Measurements from ENCODE around the gene LCN15. TPM values are rescaled to one million over a fixed set of nuclear protein-coding genes. Genes with fewer than 3 reads are reported as not detected.

The LCN15 gene
- polyA plus RNA-seq, 1 experiment, result not detected

- no peak overlapping the region for H3K4me3 ChIP-seq (ENCODE audit: low read depth, low read length)
- peaks cover 7% of the 10 kb centered on the region for H3K27me3 ChIP-seq (ENCODE audit: control insufficient read depth, insufficient read depth, low read length)
- no peak for DNase-seq (ENCODE audit: low read depth)
- ChIA-PET CTCF (interaction anchor here (0.5 to 1.6 kb wide), 13 partner anchors 13 to 274 kb away, joined by 3 to 10 read pairs (median 4); partner anchors contain the start of genes ABCA2, AJM1 and LCN8), POLR2A (no interaction called here)
- TF ChIP-seq CTCF (IDR thresholded peaks at IDR 0.05; ENCODE audit: insufficient read depth, low read depth, low read length), result no peak
- H3K36me3 ChIP-seq (ENCODE audit: control insufficient read depth, insufficient read depth, low read length), result no peaks in the 10 kb centered on the region; the same call in 1 of the 2 replicates
Observed at GRCh38 chr9:136793086-136793946, 29.0 kb upstream of the LCN15 start.

- CTCF ChIA-PET, result interaction anchor here (0.8 to 1.6 kb wide), 14 partner anchors 8 to 272 kb away, joined by 3 to 10 read pairs (median 4); partner anchors contain the start of genes ABCA2 and AJM1
- no peaks in the 10 kb centered on the region; the same call in 1 of the 2 replicates for H3K36me3 ChIP-seq (ENCODE audit: control insufficient read depth, insufficient read depth, low read length)
- H3K27me3 ChIP-seq (ENCODE audit: control insufficient read depth, insufficient read depth, low read length), result peaks cover 7% of the 10 kb centered on the region
- POLR2A ChIA-PET, result no interaction called here
- no peak for DNase-seq (ENCODE audit: low read depth)
- no peak overlapping the region for H3K4me3 ChIP-seq (ENCODE audit: low read depth, low read length)
- no peak for TF ChIP-seq CTCF (IDR thresholded peaks at IDR 0.05; ENCODE audit: insufficient read depth, low read depth, low read length)
Observed at GRCh38 chr9:136792321-136793085, 28.2 kb upstream of the LCN15 start.

GRCh38 chr9:136791516-136792276 is 27.4 kb upstream of the LCN15 start:
- no peak for DNase-seq (ENCODE audit: low read depth)
- ChIA-PET CTCF (interaction anchor here (0.6 to 1.8 kb wide), 21 partner anchors 8 to 272 kb away, joined by 3 to 15 read pairs (median 5); partner anchors contain the start of genes ABCA2, AJM1 and RABL6), POLR2A (no interaction called here)
- no peaks in the 10 kb centered on the region; the same call in 1 of the 2 replicates for H3K36me3 ChIP-seq (ENCODE audit: control insufficient read depth, insufficient read depth, low read length)
- H3K27me3 ChIP-seq (ENCODE audit: control insufficient read depth, insufficient read depth, low read length), result peaks cover 5% of the 10 kb centered on the region
- H3K4me3 ChIP-seq (ENCODE audit: low read depth, low read length), result peak overlapping the region; percentile 99
- peak; percentile 97 for TF ChIP-seq CTCF (IDR thresholded peaks at IDR 0.05; ENCODE audit: insufficient read depth, low read depth, low read length)

- peaks cover 1% of the 10 kb centered on the region for H3K27me3 ChIP-seq (ENCODE audit: control insufficient read depth, insufficient read depth, low read length)
- POLR2A ChIA-PET, result no interaction called here
- H3K36me3 ChIP-seq (ENCODE audit: control insufficient read depth, insufficient read depth, low read length), result no peaks in the 10 kb centered on the region; the same call in 1 of the 2 replicates
- peak within 1 kb of the TSS; percentile 99 for H3K4me3 ChIP-seq (ENCODE audit: low read depth, low read length)
- no peak for TF ChIP-seq CTCF (IDR thresholded peaks at IDR 0.05; ENCODE audit: insufficient read depth, low read depth, low read length)
- peak; percentile 94 for DNase-seq (ENCODE audit: low read depth)
- CTCF ChIA-PET, result interaction anchor here (0.6 to 1.8 kb wide), 14 partner anchors 9 to 444 kb away, joined by 3 to 15 read pairs (median 4); partner anchors contain the start of genes AJM1 and RABL6
Observed at GRCh38 chr9:136790640-136791515, 26.6 kb upstream of the LCN15 start, which contains the start of gene TMEM141. Gene TMEM141 (plus strand): TSS chr9:136791344. CDS start chr9:136791371, 27 bp downstream.

All from BJ (cell line).